Kidney epithelial cell (primary cell): ENCODE data around the gene TLNRD1. TPM values are rescaled to one million over a fixed set of nuclear protein-coding genes. Genes with fewer than 3 reads are reported as not detected.

Experiments
- DNase-seq: peaks from one replicate; pipeline ENCODE4 v3.0.0-alpha.2; 2010; ENCODE audit warnings: low read depth
- H3K27me3 ChIP-seq: 2 replicates; pipeline ENCODE4 v1.6.0; 2011; ENCODE audit warnings: low read length; ENCODE audit not compliant: control insufficient read depth, insufficient read depth
- H3K36me3 ChIP-seq: 2 replicates; pipeline ENCODE4 v1.5.1; 2011; ENCODE audit warnings: low read length; ENCODE audit not compliant: control insufficient read depth, insufficient read depth
- H3K4me3 ChIP-seq: 2 replicates; pipeline ENCODE4 v1.5.1; 2011; ENCODE audit warnings: low read depth, mild to moderate bottlenecking, control low read depth, low read length
- total RNA-seq: library from RNA; depleted of rRNA; stranded (reverse); fragments of >200 nt; gene quantifications from 2 replicates; pipeline ENCODE4 v1.2.3, GENCODE V29; 2015
- TF ChIP-seq, protein P1 (sequence below): IDR thresholded peaks from 2 replicates; pipeline ENCODE4 v1.5.1; 2011; ENCODE audit warnings: mild to moderate bottlenecking, moderate library complexity, low read length, control low read depth, inconsistent platforms; ENCODE audit not compliant: insufficient read depth, poor library complexity, severe bottlenecking

The TLNRD1 gene
- total RNA-seq, 1 donor from 2014 or later, result 34.2 TPM

DNA sequence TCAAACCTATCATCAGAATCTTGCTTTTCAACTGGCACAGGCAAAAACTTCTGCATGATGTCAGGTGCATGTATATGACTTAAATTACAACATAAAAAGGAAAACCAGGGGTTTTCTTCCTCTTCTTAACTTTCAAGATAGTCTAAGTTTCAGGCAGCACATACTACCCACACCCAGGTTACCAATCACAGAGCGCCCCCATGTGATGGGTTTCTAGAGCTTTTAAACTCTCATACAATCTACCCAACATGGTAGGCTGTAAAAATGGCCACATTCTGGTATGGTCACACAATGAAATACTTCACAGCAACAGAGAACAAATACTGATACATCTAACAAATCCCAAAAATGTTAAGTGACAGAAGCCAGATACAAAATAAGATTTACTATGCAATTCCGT lies 18.5 kb upstream of the TLNRD1 start:
- Histone ChIP-seq H3K4me3 (no peak overlapping the region), H3K36me3 (peaks cover 2% of the 10 kb centered on the region), H3K27me3 (no peaks in the 10 kb centered on the region)
- no peak for DNase-seq
- TF ChIP-seq, protein P1, sequence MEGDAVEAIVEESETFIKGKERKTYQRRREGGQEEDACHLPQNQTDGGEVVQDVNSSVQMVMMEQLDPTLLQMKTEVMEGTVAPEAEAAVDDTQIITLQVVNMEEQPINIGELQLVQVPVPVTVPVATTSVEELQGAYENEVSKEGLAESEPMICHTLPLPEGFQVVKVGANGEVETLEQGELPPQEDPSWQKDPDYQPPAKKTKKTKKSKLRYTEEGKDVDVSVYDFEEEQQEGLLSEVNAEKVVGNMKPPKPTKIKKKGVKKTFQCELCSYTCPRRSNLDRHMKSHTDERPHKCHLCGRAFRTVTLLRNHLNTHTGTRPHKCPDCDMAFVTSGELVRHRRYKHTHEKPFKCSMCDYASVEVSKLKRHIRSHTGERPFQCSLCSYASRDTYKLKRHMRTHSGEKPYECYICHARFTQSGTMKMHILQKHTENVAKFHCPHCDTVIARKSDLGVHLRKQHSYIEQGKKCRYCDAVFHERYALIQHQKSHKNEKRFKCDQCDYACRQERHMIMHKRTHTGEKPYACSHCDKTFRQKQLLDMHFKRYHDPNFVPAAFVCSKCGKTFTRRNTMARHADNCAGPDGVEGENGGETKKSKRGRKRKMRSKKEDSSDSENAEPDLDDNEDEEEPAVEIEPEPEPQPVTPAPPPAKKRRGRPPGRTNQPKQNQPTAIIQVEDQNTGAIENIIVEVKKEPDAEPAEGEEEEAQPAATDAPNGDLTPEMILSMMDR, result no peak

DNA sequence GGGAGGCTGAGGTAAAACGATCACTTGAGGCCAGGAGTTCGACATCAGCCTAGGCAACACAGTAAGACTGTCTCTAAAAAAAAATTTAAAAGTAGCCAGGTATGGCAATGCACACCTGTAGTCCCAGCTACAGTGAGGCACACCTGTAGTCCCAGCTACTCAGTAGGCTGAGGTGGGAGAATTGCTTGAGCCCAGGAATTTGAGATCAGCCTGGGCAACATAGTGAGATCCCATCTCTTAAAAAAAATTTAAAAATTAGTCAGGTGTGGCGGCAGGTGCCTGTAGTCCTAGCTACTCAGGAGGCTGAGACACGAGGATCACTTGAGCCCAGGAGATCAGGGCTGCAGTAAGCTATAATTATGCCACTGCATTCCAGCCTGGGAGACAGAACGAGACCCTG lies 17.9 kb upstream of the TLNRD1 start:
- Histone ChIP-seq H3K36me3 (peaks cover 2% of the 10 kb centered on the region), H3K4me3 (no peak overlapping the region), H3K27me3 (no peaks in the 10 kb centered on the region)
- no peak for DNase-seq
- TF ChIP-seq, protein P1, result no peak

DNA sequence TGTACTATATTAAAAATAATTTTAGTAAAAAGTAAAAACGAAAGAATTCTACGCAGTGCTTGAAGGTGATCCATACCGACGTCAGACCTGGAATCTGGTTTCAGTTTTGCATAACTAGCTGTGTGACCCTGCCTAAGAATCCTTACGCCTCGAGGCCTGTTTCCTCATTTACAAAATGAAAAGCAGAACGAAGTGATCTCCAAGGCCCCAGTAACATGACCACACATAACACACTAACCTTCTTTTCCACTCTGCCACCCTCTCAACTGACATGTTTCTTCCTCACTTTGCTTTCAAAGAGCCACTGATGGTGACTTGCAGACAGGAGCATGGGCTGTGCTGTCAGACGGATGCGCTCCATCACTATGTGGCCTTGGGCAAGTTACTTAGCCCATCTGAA lies 15.9 kb upstream of the TLNRD1 start:
- TF ChIP-seq, protein P1, result no peak
- Histone ChIP-seq H3K27me3 (no peaks in the 10 kb centered on the region), H3K4me3 (no peak overlapping the region), H3K36me3 (peaks cover under 1% of the 10 kb centered on the region)
- no peak for DNase-seq

DNA sequence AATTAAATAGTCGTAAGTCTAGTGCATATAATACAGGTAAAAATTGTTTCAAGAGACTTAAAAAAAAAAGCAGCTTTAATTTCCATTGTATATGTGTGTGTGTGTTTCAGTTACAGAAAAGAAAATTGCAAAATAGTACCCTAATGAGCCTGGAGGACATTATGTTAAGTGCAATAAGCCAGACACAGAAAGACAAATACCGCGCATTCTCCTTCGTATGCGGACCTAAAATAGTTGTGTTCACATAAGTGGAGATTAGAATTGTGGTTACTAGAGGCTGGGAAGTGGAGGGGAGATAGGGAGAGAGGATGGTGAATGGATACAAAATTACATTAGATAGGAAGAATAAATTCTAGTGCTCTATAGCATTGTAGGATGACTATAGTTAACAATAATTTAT lies 14.7 kb upstream of the TLNRD1 start:
- H3K27me3 ChIP-seq, result no peaks in the 10 kb centered on the region

DNA sequence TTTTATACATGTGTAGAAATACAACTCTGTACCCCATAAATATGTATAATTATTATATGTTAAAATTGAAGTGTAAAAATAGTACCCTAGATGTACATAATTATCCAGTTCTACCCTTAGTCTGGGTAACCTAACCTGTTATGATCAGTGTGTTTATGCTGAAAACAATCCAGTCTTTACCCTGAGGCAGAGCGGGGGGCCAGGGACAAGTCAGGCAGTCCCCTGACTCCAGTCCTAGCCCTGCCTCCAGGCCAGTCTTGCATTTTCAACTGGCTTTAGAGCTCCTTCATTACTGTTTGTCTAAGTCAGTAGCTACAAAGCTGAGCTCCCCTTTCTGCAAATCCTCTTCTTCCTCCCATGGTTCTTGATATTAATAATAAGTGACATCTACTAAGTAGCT lies 14.2 kb upstream of the TLNRD1 start:
- no peaks in the 10 kb centered on the region for H3K36me3 ChIP-seq
- TF ChIP-seq, protein P1, result no peak

More for the DNA sequence above, 14.7 kb upstream of the TLNRD1 start:
- Histone ChIP-seq H3K36me3 (no peaks in the 10 kb centered on the region), H3K4me3 (no peak overlapping the region)
- DNase-seq, result no peak
- TF ChIP-seq, protein P1, result no peak

DNA sequence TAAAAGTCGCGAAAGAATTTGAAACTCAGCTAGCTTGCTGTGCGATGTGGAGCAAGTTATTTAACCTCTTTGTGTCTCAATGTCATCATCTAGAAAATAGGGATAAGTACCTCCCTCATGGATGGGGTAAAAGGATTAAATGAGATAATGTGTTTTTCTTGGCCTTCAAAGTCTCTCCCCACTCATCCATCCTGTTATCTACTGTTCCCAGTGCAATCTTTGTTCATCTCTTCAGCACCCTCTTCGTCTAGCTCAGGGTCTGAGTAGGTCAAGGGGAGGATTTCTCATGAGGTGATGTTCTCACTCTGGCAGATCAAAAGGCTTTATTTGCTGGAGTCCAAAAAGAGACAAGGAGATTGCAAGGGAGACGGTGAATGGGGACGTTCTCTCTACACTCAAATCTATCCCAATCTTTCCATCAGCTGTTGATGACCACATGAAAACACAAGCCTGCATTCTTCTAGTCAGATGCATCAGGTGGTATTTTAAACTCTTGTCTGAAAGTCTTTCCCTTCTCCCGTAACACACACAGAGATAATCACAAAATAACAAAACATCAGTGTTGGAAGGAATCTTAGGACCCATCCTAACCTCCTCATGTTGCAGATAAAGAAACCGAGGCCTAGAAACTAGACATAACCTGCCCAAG lies 12.5 kb upstream of the TLNRD1 start:
- DNase-seq, result no peak
- Histone ChIP-seq H3K36me3 (no peaks in the 10 kb centered on the region), H3K27me3 (no peaks in the 10 kb centered on the region), H3K4me3 (peak overlapping the region; percentile 97)
- TF ChIP-seq, protein P1, result no peak

More for the DNA sequence above, 14.2 kb upstream of the TLNRD1 start:
- no peak for DNase-seq
- H3K27me3 ChIP-seq, result no peaks in the 10 kb centered on the region
- H3K4me3 ChIP-seq, result no peak overlapping the region
